ENCODE results near the gene LINGO1.

Gene LINGO1

GRCh38 chr15:77647961-77648360, 15.2 kb upstream of the LINGO1 start:
- no peak overlapping the region for H3K4me3 ChIP-seq (ENCODE audit: low read depth, low read length)
- TF ChIP-seq CTCF (IDR thresholded peaks at IDR 0.05; ENCODE audit: low read depth, low read length), result no peak
- in situ Hi-C loops (cut with HindIII; ENCODE audit: low sequenced_read_pairs), result no loop called here
- DNase-seq (ENCODE audit: low read depth, low spot score), result no peak

- no peak for DNase-seq (ENCODE audit: low read depth, low spot score)
- no peak overlapping the region for H3K4me3 ChIP-seq (ENCODE audit: low read depth, low read length)
- in situ Hi-C loops (cut with HindIII; ENCODE audit: low sequenced_read_pairs), result no loop called here
- TF ChIP-seq CTCF (IDR thresholded peaks at IDR 0.05; ENCODE audit: low read depth, low read length), result no peak
These were observed 13.5 kb upstream of the LINGO1 start for GRCh38 chr15:77646104-77646694.

- no peak for DNase-seq (ENCODE audit: low read depth, low spot score)
- TF ChIP-seq CTCF (IDR thresholded peaks at IDR 0.05; ENCODE audit: low read depth, low read length), result no peak
- no peak overlapping the region for H3K4me3 ChIP-seq (ENCODE audit: low read depth, low read length)
- in situ Hi-C loops (cut with HindIII; ENCODE audit: low sequenced_read_pairs), result no loop called here
These were observed 12.9 kb upstream of the LINGO1 start for GRCh38 chr15:77645602-77646001.

GRCh38 chr15:77644543-77645247, 12.0 kb upstream of the LINGO1 start:
- in situ Hi-C loops (cut with HindIII; ENCODE audit: low sequenced_read_pairs), result no loop called here
- TF ChIP-seq CTCF (IDR thresholded peaks at IDR 0.05; ENCODE audit: low read depth, low read length), result no peak
- no peak for DNase-seq (ENCODE audit: low read depth, low spot score)
- no peak overlapping the region for H3K4me3 ChIP-seq (ENCODE audit: low read depth, low read length)

GRCh38 chr15:77643764-77644163, 11.1 kb upstream of the LINGO1 start:
- DNase-seq (ENCODE audit: low read depth, low spot score), result no peak
- in situ Hi-C loops (cut with HindIII; ENCODE audit: low sequenced_read_pairs), result no loop called here
- no peak overlapping the region for H3K4me3 ChIP-seq (ENCODE audit: low read depth, low read length)
- no peak for TF ChIP-seq CTCF (IDR thresholded peaks at IDR 0.05; ENCODE audit: low read depth, low read length)

GRCh38 chr15:77642793-77643430, 10.2 kb upstream of the LINGO1 start:
- H3K4me3 ChIP-seq (ENCODE audit: low read depth, low read length), result no peak overlapping the region
- no peak for DNase-seq (ENCODE audit: low read depth, low spot score)
- in situ Hi-C loops (cut with HindIII; ENCODE audit: low sequenced_read_pairs), result no loop called here
- no peak for TF ChIP-seq CTCF (IDR thresholded peaks at IDR 0.05; ENCODE audit: low read depth, low read length)
